Fibroblast of pulmonary artery (primary cell): ENCODE measurements around the gene TPBG.

Source experiments
- DNase-seq: peaks from one replicate; pipeline ENCODE4 v3.0.0-alpha.2; 2010; ENCODE audit warnings: low read depth
- H3K4me3 ChIP-seq: replicated peaks from 2 replicates; pipeline ENCODE4 v1.5.1; 2011; ENCODE audit warnings: low read depth, mild to moderate bottlenecking, control low read depth, low read length, moderate library complexity
- TF ChIP-seq, protein P1 (sequence below): IDR thresholded peaks from 2 replicates; pipeline ENCODE4 v1.5.1; 2011; ENCODE audit warnings: mild to moderate bottlenecking, control low read depth, low read length, inconsistent platforms; ENCODE audit errors: missing control alignments

The TPBG gene

GRCh38 chr6:82396964-82397751 is 33.5 kb downstream of the TPBG start:
- H3K4me3 ChIP-seq = no peak overlapping the region
- peak; percentile 89 for DNase-seq
- TF ChIP-seq, protein P1, sequence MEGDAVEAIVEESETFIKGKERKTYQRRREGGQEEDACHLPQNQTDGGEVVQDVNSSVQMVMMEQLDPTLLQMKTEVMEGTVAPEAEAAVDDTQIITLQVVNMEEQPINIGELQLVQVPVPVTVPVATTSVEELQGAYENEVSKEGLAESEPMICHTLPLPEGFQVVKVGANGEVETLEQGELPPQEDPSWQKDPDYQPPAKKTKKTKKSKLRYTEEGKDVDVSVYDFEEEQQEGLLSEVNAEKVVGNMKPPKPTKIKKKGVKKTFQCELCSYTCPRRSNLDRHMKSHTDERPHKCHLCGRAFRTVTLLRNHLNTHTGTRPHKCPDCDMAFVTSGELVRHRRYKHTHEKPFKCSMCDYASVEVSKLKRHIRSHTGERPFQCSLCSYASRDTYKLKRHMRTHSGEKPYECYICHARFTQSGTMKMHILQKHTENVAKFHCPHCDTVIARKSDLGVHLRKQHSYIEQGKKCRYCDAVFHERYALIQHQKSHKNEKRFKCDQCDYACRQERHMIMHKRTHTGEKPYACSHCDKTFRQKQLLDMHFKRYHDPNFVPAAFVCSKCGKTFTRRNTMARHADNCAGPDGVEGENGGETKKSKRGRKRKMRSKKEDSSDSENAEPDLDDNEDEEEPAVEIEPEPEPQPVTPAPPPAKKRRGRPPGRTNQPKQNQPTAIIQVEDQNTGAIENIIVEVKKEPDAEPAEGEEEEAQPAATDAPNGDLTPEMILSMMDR = no peak

DNA sequence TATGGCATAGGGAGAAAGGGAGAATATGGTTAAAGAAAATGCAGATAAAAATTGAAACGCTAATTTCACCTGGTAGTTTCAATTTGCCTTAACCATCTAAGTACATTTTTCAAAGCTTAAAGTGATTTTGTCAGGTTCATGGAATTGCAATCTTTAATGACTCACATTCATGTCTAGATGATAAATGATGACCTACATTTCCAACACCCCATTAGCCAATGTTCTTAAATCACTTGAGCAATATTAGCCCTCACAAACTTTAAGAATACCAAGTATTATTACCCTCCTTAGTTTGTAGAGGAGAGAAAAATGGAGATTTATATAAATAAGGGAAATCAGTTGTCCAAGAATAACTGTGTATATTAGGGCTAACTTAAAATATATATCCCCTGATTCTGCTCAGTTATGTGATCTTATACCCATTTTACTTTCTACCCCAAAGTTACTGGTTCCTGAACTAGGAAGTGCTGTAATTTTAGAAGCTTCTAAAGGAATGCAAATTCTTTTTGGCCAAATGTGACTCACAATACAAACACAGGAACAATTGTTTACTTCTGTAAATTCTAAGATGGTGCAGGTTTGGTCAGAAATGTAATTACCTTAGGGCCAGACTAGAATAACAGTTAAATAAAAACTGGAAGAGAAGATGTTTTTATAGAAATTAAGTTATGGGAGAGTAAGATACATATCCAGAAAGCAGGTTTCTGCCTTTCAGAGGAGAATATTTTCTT is 34.5 kb downstream of the TPBG start:
- DNase-seq = peak; percentile 57
- no peak overlapping the region for H3K4me3 ChIP-seq
- TF ChIP-seq, protein P1 = no peak

- TF ChIP-seq, protein P1 = no peak
- DNase-seq = peak; percentile 72
- no peak overlapping the region for H3K4me3 ChIP-seq
Measured at GRCh38 chr6:82408952-82409431, 45.4 kb downstream of the TPBG start.

DNA sequence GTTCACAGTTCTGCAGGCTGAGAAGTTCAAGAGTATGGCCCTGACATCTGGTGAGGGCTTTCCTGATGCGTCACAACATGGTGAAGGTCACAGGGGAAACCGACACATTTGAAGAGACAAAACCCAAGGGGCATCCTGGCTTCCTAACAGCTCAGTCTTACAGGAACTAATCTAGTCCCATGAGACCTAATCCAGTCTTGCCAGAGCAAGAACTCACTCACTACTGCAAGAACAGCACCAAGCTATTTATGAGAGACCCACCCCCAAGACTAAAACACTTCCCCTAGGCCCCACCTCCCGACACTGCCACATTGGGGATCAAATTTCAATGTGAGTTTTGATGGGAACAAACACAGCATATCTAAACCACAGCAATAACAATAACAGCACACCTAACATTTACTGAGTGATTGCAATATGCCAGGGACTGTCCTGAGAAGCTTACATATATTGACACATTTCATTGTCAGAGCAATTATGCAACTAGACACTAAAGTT is 46.6 kb downstream of the TPBG start:
- TF ChIP-seq, protein P1 = no peak
- DNase-seq = peak; percentile 33

DNA sequence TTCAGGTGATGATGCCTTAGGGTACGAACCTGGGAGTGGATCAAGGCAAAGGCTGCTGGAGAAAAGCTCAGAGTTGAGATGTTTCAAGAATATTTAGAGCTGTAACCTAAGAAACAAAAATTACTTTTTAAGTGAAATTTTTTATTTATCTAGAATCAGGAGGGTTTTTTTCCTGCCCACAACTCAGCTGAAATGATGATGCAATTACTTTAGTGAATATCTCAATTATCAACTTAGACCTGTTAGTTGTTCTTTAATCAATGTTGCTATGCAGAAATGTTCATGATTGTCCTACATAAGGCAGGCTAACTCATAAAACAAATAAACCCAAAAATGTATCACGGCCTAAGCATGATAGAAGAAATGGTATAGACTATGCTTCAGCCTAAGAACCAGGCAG is 50.3 kb downstream of the TPBG start:
- TF ChIP-seq, protein P1 = no peak
- no peak for DNase-seq
- no peak overlapping the region for H3K4me3 ChIP-seq

More for the DNA sequence above, 46.6 kb downstream of the TPBG start:
- H3K4me3 ChIP-seq = no peak overlapping the region

DNA sequence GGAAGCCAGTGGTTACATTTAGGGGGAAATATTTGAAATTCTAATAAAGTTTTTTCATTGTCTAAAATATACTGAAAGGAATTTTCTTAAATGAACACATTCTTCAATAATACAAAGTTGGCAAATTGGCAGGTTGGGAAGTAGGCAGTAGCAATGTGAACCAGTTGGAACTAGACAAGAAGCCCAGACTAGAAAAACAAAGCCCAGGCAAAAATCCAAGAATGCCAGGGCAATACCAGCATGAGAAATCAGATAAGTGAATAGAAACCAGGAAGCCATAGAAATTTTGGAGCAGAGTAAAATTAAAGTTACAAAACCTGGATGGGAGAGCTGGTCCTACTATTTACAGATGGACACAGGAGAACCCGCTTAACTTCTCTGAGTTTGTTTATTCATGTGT is 52.2 kb downstream of the TPBG start:
- DNase-seq = peak; percentile 14
- TF ChIP-seq, protein P1 = no peak
- no peak overlapping the region for H3K4me3 ChIP-seq
